Measurements from ENCODE around the gene ITPR2.
"Not testable (repeated sequence)": the region's sequence is repeated elsewhere in the genome, so short reads cannot be mapped to it uniquely, and the experiment has no call there.

ITPR2 gene

GRCh38 chr12:26646571-26646970 lies 186.4 kb downstream of the ITPR2 start:
- CTCF ChIA-PET = interaction anchor here (1.2 to 1.4 kb wide), 2 partner anchors 10 to 54 kb away, joined by 3 to 9 read pairs; no protein-coding TSS in a partner anchor
- no peak for DNase-seq (ENCODE audit: extremely low spot score)
- POLR2A ChIA-PET = no interaction called here
- no peak for TF ChIP-seq CTCF (IDR thresholded peaks at IDR 0.05; ENCODE audit: control extremely low read depth, extremely low read depth, low read depth, missing control alignments)

GRCh38 chr12:26644376-26644775 lies 188.6 kb downstream of the ITPR2 start:
- DNase-seq (ENCODE audit: extremely low spot score); POLR2A ChIA-PET: not testable (repeated sequence)
- CTCF ChIA-PET = interaction anchor here (0.8 to 1.8 kb wide), 4 partner anchors 14 to 241 kb away, joined by 3 to 6 read pairs (median 4); no protein-coding TSS in a partner anchor

GRCh38 chr12:26643532-26644315 lies 189.3 kb downstream of the ITPR2 start:
- TF ChIP-seq CTCF (IDR thresholded peaks at IDR 0.05; ENCODE audit: control extremely low read depth, extremely low read depth, low read depth, missing control alignments) = no peak
- CTCF ChIA-PET = interaction anchor here (0.8 to 1.1 kb wide), 2 partner anchors 27 to 241 kb away, joined by 3 to 4 read pairs; no protein-coding TSS in a partner anchor
- POLR2A ChIA-PET = no interaction called here
- no peak for DNase-seq (ENCODE audit: extremely low spot score)

GRCh38 chr12:26642361-26642760 lies 190.6 kb downstream of the ITPR2 start:
- POLR2A ChIA-PET = no interaction called here
- DNase-seq (ENCODE audit: extremely low spot score) = no peak
- TF ChIP-seq CTCF (IDR thresholded peaks at IDR 0.05; ENCODE audit: control extremely low read depth, extremely low read depth, low read depth, missing control alignments) = no peak
- CTCF ChIA-PET = interaction anchor here (0.8 to 1.6 kb wide), 4 partner anchors 10 to 191 kb away, joined by 3 to 6 read pairs (median 4); partner anchors contain the start of gene ITPR2

- ChIA-PET POLR2A (no interaction called here), CTCF (no interaction called here)
- no peak for TF ChIP-seq CTCF (IDR thresholded peaks at IDR 0.05; ENCODE audit: control extremely low read depth, extremely low read depth, low read depth, missing control alignments)
- DNase-seq (ENCODE audit: extremely low spot score) = no peak
Measured at GRCh38 chr12:26636710-26637328, 196.2 kb downstream of the ITPR2 start.

- POLR2A ChIA-PET = interaction anchor here (0.6 kb wide), 1 partner anchor 1330 kb away, joined by 3 read pairs; no protein-coding TSS in a partner anchor
- no peak for DNase-seq (ENCODE audit: extremely low spot score)
- TF ChIP-seq CTCF (IDR thresholded peaks at IDR 0.05; ENCODE audit: control extremely low read depth, extremely low read depth, low read depth, missing control alignments) = no peak
- CTCF ChIA-PET = interaction anchor here (1.0 kb wide), 1 partner anchor 19 kb away, joined by 4 read pairs; no protein-coding TSS in a partner anchor
Measured at GRCh38 chr12:26633591-26634210, 199.3 kb downstream of the ITPR2 start.

All from GM10248 (cell line).